Prostate gland (tissue), 2 donors: Measurements from ENCODE around the gene EMILIN1.

ENCODE experiments used
- POLR2A ChIP-seq: fragments of 450-650 bp; IDR thresholded peaks from one replicate; pipeline ENCODE4 v1.6.1; 2016; ENCODE audit warnings: antibody characterized with exemption, mild to moderate bottlenecking
- TF ChIP-seq, protein P1 (sequence below), 4 experiments: fragments of 200-600 bp in 2 of 4; fragments of 450-650 bp in 2 of 4; sonication (generic) in 2 of 4; IDR thresholded peaks; 1 replicate in 3 of 4; 2 replicates in 1 of 4; pipeline ENCODE4 v1.5.1; 2016 to 2019; ENCODE audit warnings: antibody characterized with exemption in 4 of 4, mild to moderate bottlenecking in 2 of 4, moderate library complexity in 2 of 4

GRCh38 chr2:27033253-27033852 lies 45.1 kb upstream of the EMILIN1 start:
- TF ChIP-seq, protein P1, sequence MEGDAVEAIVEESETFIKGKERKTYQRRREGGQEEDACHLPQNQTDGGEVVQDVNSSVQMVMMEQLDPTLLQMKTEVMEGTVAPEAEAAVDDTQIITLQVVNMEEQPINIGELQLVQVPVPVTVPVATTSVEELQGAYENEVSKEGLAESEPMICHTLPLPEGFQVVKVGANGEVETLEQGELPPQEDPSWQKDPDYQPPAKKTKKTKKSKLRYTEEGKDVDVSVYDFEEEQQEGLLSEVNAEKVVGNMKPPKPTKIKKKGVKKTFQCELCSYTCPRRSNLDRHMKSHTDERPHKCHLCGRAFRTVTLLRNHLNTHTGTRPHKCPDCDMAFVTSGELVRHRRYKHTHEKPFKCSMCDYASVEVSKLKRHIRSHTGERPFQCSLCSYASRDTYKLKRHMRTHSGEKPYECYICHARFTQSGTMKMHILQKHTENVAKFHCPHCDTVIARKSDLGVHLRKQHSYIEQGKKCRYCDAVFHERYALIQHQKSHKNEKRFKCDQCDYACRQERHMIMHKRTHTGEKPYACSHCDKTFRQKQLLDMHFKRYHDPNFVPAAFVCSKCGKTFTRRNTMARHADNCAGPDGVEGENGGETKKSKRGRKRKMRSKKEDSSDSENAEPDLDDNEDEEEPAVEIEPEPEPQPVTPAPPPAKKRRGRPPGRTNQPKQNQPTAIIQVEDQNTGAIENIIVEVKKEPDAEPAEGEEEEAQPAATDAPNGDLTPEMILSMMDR (IDR thresholded peaks at IDR 0.05), result no peak
- no peak for TF ChIP-seq POLR2A
